Measurements from ENCODE around the gene DOHH.

GRCh38 chr19:3546119-3546518 is 45.6 kb upstream of the DOHH start:
- TF ChIP-seq EZH2phosphoT487 (IDR thresholded peaks at IDR 0.05; ENCODE audit: insufficient read depth, low read depth) (no peak), EZH2 (IDR thresholded peaks at IDR 0.05; ENCODE audit: insufficient read depth, poor library complexity, severe bottlenecking) (no peak)
